ENCODE results near the gene CTSD.

- TF ChIP-seq RFX5 (IDR thresholded peaks at IDR 0.05) (no peak), JUN (IDR thresholded peaks at IDR 0.05) (no peak), CTCF (IDR thresholded peaks at IDR 0.05) (no peak), CEBPB (IDR thresholded peaks at IDR 0.05) (no peak)
These were observed 45.4 kb downstream of the CTSD start for GRCh38 chr11:1718326-1718725.

All from A549 (cell line).